HG03469 (cell line): ENCODE results near the gene USP36.

Source experiments
- ATAC-seq: cut with Tn5 transposase; IDR thresholded peaks from one replicate; pipeline ENCODE4 v1.9.1; 2021; ENCODE audit warnings: mild to moderate bottlenecking, moderate library complexity, moderate number of reproducible peaks; ENCODE audit not compliant: unreplicated experiment

The USP36 gene

DNA sequence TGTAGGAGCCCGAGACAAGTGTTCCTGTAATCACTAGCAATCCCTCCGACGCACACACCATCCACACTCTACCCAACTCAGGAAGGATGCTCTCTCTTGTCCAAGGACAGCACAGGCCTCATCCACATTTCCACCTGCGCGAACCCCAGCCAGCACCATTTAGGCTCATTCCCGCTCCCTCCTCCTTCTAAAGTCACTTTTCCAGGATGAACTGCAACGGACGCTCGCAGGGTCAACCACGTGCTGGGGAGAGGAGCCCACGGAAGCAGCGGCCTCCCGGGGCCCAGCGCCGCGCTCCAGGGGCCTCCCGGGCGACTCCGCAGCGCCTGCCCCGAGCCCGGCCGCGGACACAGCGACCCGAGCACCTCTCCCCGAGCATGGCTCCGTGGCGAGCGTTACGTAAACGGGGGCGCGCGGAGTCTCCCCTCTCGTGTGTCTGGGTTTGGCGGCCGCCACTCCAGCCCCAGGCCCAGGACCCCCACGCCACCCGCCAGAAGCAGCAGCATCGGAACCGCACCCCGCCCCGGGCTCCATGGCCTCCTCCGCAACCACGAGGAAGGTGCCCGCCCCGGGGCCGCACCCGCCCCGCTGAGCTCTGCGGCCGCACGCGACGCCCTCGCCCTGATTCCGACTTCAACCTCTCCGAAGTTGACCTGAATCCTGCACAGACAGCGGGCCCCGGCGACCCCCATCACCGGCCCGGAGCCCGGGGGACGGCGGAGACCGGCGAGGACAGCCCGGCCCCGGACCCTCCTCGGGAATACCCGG lies 668 bp downstream of the USP36 start:
- no peak for ATAC-seq

DNA sequence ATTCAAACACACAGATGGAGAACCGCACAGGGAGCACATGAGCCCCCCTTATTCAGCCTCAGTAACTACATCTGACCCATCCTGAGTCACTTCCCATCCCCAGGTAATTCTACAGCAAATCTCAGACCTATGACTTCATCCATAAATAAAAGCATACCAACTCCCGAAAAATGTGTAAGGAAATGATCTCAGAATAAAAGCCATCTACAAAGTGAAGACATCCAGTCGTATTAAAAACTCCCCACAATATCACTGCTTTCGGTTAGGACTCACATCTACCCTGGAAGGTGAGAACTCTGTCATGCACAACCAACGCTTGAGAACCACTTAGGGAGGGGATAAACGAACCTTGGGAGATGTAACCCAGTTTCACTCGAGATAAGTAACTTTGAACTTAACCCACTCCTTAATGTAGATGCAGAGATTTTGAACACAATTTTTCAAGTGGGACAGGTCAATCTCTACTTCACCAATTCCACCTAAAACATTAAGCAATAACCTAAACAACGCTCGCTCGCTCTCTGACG lies 1.3 kb downstream of the USP36 start:
- ATAC-seq = no peak

DNA sequence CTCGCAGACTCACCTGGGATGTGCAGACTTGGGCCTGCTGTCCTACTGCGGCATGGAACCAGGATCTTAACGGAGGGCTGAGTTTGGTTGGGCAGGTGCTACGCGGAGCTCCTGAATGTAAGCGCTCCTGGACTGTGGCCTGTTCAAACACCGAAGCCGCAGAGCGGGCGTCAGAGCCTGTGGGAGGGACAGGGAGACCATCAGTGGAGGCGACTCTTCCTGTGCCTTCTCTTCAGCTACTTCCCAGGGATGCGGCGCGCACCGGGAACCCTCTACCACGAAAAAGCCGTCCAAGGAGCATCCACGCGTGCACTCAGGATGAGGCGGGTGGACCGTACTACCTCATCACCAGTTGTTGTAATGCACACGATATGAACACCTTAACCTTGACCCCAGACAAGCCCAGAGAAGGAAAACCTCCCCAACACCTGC lies 2.0 kb downstream of the USP36 start:
- no peak for ATAC-seq

DNA sequence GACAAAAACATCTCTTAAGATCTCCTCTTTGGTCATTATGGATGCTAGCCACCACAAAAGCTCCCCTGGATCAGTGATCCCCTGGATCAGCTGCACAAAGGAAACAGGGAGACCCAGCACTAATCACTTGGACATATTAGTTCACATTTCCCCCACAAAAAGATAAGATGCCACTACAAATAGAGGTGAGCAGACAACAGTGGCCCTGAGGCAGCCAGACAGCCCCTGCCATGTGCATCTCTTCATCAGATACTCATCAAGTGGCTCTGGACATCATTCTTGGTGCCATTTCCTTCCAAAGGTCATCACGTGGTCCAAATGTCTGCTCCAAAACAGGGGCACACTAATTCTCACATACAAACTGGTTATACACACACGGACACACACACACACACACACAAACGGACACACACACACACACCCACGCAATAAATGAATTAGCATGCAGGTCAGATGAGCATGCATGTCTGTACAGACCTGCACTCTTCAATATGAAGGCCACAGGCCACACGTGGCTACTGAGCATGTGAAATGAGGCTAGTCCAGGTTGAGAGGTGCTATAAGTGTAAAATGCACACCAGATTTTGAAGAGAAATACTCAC lies 4.1 kb downstream of the USP36 start:
- ATAC-seq = no peak

DNA sequence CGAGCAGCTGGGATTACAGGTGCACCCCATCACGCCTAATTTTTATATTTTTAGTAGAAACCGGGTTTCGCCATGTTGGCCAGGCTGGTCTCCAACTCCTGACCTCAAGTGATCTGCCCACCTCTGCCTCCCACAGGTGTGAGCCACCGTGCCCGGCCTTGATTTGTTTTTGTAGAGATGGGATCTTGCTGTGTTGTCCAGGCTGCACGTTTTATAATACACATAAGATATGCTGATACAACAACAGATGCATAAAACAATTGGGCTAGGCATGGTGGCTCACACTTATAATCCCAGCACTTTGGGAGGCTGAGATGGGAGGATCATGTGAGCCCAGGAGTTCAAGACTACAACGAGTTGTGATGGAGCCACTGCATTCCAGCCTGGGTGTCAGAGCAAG lies 6.0 kb downstream of the USP36 start:
- no peak for ATAC-seq

DNA sequence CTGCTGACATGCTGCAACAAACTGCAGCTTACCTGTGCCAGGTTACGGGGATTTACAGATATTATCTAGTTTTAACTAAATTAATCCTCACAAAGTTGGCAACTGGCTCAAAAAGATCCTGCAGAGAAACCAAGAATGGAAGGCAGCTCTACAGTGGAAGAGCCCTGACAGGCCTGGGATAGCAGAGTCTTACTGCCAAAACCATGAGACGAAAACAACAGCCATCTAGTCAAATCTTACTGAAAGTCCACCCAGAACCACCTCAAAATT lies 8.1 kb downstream of the USP36 start:
- ATAC-seq = no peak

DNA sequence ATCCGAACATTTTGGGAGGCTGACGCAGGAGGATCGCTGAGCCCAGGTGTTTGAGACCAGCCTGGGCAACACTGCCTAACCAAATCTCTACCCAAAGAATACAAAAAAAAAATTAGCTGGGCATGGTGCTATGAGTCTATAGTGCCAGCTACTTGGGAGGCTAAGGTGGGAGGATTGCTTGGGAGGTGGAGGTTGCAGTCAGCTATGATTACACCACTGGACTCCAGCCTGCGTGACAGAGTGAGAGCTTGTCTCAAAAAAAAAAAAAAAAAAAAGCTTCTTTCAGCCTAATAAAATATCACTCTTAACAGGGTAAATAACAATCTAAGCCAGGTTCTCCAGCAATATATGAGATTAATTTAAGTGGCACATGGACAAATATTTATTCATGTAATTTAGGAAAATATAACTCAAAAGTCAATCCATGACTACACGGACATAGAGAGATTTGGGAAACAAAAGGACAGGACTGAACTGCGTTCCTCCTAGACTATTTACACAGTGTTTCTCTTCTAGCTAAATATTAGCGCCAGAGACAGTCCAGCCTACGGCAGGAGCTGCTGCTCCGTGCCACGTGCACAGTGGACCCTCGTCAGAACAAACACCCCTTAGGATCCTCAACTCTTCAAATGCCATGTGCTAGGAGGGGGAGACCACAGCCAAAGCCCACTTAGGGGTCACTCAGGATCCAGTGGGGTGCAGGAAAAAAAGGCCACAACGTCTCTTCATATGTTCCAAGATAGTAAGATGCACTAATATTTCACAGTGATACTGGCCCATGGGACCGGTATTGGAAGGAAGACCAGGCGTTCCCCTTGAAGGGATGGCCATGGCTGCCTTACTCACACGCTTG lies 8.7 kb downstream of the USP36 start:
- no peak for ATAC-seq

DNA sequence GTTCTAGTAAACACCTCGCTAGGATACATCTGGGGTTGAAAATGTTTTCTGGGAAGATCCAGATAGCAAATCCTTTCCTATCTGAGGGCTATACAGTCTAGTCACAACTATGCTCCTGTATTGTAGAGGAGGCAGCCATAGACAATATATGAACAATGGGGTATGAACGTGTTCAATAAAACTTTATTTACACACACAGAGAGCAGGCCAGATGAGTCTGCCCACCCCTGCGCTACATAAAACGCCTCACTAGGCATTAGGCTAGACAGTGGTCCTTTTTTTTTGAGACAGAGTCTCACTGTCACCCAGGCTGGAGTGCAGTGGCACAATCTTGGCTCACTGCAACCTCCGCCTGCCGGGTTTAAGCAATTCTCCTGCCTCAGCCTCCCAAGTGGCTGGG lies 11.1 kb downstream of the USP36 start:
- no peak for ATAC-seq

DNA sequence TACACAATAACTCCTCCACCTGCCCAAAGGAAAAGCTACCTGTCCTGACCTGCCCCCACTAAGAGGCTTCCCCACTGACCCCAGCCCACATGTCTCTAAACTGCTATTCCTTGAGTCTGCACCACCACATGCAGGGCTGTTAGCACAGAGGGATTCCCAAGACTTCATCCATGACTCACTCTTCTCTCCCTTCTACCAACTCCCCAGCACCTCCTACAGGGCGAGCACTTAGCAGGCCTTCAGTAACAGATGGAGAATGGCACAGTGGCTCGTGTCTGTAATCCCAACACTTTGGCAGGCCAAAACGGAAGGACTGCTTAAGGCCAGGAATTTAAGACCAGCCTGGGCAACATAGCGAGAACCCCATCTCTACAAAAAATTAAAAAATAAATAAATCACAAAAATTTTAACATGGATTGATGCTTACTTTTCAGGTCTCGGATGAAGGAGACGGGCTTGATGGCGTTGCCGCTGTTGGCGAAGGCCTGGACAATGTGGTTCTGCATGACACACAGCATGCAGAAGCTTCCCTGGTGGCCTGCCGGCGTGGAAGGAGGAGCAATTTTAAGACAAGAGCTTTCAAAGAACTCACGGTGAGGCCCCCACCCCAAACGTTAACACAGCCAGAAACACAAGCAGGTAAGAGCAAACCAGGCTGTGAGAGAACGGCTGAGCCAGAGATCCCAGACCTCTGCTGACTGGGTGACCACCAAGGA lies 12.0 kb downstream of the USP36 start:
- ATAC-seq = no peak

DNA sequence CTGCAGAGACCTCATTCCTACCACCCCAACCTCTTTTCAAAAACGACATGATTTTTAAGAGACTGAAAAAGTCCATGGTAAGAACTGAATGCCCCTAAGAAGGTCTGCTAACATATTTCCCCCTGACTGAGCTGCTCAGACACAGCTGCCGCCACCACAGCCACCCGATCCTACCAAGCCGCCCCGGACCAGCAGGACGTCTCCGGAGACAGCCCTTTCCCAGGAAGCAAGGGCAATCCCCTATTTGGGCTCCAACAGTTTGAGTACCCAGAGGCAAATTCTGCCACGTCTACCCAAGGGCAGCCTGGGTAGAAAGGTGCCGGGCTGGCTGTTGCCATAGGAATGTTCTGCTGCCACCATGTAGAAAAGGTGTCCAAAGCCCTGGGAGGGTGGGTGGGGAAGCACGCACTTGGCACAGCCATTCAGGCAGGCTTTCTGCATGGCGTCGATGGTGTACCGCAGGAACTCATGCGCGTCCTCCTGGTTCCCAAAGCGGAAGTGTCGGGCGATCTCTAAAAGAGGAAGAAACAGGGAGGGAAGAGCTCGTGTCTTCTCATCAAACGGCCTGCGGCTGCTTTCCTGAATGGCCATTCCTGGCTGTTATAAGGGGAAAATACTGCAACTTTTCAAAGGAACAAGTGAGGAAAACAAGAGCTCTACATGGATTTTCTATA lies 13.6 kb downstream of the USP36 start:
- ATAC-seq = no peak

DNA sequence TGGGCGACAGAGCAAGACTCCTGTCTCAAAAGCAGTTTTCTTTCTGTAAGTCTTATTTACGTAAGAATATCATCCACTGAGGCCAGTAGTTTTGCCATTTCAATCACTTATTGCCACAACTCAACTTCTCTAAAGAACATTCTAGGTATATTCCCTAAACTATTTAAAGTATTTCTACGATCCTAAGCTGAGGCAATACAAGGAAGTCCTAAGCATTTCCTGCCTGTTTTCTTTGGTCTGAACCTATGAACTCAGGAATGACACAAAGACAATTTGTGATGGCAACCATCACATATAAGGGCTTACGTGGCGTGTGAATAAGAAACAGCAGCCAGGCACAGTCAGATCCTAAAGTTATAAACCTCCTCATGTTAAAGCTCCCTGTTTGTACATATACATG lies 14.2 kb downstream of the USP36 start:
- no peak for ATAC-seq

DNA sequence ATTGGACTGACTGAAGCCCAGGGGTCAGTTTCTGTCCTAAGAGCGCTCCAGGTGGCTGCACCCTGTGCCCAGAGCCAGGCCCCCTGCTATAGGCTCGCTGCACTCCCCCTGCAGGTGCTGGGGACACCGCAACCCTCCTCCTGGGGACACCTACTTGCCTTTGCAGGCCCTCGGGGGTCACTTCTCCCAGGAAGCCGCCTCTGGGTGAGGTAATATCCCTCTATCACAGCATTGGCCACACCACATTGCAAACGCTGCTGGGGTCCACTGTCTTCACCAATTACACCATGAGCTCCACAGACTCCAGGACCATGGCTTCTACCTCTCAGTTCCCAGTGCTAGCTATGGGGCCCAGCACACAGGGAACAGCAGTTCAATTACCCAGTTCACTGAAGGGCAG lies 14.9 kb downstream of the USP36 start:
- ATAC-seq = no peak

DNA sequence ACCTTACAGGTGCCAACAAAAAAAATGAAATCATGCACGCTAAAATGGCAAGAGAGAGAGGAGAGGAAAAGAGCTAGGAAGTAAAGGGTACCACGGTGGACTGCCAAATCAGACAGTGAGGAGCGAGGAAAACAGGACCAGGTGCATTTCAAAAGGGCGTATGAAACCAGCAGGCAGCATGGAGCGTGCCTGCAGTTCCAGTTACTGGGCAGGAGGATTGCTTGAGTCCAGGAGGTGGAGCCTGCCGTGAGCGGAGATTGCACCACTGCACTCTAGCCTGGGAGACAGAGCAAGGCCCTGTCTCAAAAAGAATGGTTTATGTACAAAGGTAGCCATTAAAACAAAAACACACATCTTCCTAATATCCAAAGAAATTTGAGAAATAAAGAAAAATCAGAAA lies 16.4 kb downstream of the USP36 start:
- ATAC-seq = no peak

DNA sequence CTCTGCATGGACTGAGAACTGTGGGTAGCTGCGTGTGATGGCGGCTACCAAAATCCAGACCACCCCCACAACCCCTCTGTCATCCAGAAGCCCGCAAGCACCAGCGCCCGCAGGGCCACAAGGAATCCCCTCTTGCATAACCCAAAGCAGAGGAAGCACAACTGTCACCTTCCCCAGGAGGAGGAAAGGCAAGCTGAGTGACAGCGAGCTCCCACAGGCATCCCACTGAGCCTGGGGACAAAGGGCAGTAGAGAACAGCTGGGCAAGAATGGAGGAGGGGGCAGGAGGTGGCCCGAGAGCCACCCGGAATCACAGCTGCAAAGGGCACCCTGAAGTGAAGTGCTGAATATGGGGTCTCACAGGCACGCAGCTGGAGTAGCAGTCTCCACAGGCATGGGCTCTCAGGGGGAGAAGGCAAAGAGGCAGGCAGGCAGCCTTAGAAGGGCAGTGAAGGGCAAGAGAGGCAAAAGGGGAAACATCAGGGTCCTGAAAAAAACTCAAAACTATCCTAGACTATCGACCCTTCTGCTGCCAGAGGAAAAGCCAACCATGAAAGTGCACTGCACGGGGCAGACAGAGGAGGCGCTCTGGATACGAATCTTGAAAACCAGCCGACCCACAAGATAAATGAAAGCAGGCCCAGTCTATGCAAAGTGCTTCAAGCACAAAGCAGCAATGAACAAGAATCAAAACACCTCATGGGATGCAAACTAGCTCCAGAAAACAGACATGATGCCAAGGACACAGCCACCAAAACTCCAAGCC lies 17.1 kb downstream of the USP36 start:
- ATAC-seq = no peak

DNA sequence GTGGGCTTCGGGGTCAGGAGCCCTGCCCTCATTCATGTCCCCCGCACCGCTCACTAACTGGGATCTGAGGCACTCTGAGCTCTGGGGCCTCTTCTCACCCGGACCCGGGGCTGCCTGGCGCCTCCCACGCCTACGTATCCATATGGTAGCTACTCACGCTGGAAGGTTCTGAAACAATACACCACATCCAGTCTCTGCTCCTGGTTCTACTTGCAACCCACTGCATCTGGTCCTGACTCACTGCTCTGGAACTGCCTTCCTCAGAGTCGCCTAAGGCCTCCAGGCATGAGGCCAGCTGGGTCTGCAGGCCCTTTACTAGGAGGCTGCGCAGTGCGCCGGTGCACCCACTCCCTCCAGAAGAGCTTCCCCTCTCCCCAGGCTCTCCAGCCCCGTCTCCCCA lies 18.1 kb downstream of the USP36 start:
- no peak for ATAC-seq

DNA sequence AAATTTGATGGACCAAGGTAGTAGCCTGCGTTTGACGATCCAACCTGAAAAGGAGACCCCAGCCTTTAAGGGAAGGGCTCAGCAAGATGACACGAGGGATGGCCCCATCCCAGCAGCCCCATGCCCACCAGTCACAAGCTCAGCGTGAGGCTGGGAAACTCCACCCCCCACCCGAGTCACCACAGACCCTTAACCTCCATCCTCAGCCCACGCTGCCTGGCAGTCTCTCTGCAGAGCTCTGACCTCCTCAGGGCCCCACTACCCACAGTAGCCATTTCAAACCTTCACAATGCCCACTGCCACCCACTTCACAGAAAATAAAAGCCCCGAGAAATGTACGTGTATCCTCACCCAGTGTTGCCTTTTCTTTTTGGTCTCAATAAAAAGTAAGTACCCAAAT lies 18.7 kb downstream of the USP36 start:
- no peak for ATAC-seq

DNA sequence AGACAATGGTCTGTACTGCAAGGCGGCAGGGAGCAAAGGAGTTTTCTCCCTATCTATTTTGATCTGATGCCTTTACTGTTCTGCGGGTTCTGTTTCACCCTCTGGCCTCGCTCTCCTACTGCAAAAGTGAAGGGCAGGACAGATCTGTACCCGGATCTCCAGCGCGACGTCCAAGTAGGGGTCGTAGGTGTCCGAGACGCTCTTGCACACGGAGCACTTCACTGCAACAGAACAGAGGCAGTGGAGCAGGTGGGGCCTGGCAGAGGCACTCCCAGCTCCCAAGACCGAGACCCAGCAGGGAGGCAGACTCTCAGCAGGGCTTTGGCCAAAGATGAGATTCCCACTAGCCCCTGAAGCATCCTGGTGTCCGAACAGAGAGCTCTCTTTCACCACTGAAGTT lies 19.8 kb downstream of the USP36 start:
- ATAC-seq = no peak

DNA sequence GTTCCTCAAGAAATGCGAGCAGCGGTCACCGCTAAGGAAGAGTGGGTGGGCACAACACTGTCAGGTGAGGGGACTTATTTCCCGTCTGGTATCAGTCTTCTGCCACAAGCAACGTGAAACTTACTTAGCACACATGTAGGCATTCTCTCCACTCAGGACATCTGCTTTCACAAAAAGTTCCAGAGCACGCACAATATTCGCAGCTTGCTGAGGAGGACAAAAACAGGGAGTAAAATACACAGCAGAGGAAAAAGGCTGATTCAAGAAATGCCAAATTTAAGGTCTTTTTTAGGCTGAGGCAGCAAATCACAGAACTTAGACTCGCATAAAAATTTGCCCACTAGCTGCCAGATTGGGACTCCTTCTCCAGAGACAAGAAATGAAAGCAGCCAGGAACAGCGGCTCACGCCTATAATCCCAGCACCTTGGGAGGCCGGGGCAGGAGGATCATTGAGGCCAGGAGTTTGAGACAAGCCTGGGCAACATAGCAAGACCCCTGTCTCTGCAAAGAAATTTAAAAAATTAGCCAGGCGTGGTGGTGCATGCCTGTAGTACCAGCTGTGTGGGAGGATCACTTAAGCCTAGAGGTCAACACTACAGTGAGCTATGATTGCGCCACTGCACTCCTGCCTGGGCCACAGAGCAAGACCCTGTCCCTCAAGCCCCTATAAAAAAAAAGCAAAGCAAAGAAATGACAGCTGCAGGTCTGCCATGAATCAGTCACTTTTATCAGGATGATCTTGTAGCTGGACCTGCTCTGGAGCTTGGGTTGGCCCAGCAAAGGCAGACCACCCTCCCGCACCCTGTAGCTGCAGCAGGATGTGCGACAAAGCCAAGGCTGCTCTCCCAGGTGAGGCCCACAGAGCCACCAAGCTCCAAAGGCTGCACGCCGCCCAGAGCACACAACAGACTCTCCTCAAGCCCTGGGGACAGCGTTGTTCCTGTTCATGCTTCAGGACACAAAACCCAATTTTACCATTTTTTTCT lies 20.5 kb downstream of the USP36 start:
- ATAC-seq = no peak

DNA sequence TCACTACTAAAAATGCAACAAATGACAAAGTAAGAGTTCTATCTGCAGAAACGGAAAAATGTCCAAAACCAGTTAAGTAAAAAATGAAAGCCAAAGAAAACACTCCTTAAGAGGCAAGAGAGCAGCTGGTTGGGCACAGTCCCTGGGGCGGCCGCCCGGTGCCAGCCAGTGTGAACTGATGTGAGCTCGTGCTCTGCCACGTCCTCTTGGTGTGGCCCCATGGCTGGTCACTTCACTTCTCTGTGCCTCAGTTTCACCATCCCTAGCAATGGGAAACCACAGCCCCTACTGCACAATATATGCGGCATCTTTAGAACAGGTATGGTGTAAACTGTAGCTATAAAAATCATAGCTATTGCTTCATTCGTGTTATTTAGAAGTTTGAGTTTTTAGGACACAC lies 21.2 kb downstream of the USP36 start:
- no peak for ATAC-seq
